Neutrophil (primary cell): ENCODE measurements around the gene TEN1.

Experiments used
- H3K27ac ChIP-seq: fragments of 200-600 bp; sonication (generic); 2 replicates; pipeline ENCODE4 v1.5.1; 2016; ENCODE audit warnings: mild to moderate bottlenecking, moderate library complexity
- H3K27me3 ChIP-seq: fragments of 200-600 bp; sonication (generic); 2 replicates; pipeline ENCODE4 v1.6.0; 2016; ENCODE audit warnings: mild to moderate bottlenecking
- H3K36me3 ChIP-seq: fragments of 200-600 bp; sonication (generic); 2 replicates; pipeline ENCODE4 v1.5.1; 2017
- H3K4me1 ChIP-seq, 2 experiments: fragments of 200-600 bp in 1 of 2; sonication (generic) in 1 of 2; 1 replicate in 1 of 2; 2 replicates in 1 of 2; pipeline versions ENCODE4 v1.5.1 to v1.6.1; 2013 to 2016; ENCODE audit warnings: low read depth in 1 of 2, low read length in 1 of 2, mild to moderate bottlenecking in 1 of 2, moderate library complexity in 1 of 2; ENCODE audit not compliant: control insufficient read depth in 1 of 2, insufficient read depth in 1 of 2
- H3K4me3 ChIP-seq, 2 experiments: fragments of 200-600 bp in 1 of 2; sonication (generic) in 1 of 2; 1 replicate in 1 of 2; 2 replicates in 1 of 2; pipeline ENCODE4 v1.5.1; 2013 to 2016; ENCODE audit warnings: low read depth in 1 of 2, low read length in 1 of 2, mild to moderate bottlenecking in 1 of 2, moderate library complexity in 1 of 2
- H3K9me3 ChIP-seq: fragments of 200-600 bp; sonication (generic); 2 replicates; pipeline ENCODE4 v1.5.1; 2016
- TF ChIP-seq, protein P1 (sequence below): fragments of 200-600 bp; sonication (generic); IDR thresholded peaks from 2 replicates; pipeline ENCODE4 v1.5.1; 2016; ENCODE audit warnings: antibody characterized with exemption

TEN1 gene

DNA sequence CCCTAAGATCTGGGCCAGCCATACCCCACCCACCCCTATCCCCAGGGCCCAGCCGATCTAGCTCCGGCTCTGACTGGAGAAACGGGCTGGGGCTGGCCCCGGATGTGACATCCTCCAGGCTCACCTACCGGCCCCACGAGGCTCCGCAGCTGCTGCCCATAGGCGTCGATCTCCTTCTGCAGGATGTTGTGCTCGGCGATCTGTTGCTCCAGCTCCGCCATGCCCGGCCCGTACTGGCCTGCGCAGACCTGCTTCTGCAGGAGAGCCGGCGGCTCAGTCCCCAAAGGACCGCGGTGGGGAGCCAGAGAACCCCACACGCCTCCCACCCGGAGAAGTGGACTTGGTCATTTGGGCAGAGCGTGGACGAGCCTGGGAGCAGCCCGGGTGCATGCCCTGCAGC is 43.2 kb downstream of the TEN1 start:
- H3K27ac ChIP-seq: no peak overlapping the region
- H3K4me3 ChIP-seq: no peak overlapping the region
- H3K27me3 ChIP-seq: peaks cover 8% of the 10 kb centered on the region
- no peaks in the 10 kb centered on the region for H3K9me3 ChIP-seq
- H3K4me1 ChIP-seq: no peaks in the 10 kb centered on the region
- TF ChIP-seq, protein P1, sequence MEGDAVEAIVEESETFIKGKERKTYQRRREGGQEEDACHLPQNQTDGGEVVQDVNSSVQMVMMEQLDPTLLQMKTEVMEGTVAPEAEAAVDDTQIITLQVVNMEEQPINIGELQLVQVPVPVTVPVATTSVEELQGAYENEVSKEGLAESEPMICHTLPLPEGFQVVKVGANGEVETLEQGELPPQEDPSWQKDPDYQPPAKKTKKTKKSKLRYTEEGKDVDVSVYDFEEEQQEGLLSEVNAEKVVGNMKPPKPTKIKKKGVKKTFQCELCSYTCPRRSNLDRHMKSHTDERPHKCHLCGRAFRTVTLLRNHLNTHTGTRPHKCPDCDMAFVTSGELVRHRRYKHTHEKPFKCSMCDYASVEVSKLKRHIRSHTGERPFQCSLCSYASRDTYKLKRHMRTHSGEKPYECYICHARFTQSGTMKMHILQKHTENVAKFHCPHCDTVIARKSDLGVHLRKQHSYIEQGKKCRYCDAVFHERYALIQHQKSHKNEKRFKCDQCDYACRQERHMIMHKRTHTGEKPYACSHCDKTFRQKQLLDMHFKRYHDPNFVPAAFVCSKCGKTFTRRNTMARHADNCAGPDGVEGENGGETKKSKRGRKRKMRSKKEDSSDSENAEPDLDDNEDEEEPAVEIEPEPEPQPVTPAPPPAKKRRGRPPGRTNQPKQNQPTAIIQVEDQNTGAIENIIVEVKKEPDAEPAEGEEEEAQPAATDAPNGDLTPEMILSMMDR: no peak
- no peaks in the 10 kb centered on the region for H3K36me3 ChIP-seq

DNA sequence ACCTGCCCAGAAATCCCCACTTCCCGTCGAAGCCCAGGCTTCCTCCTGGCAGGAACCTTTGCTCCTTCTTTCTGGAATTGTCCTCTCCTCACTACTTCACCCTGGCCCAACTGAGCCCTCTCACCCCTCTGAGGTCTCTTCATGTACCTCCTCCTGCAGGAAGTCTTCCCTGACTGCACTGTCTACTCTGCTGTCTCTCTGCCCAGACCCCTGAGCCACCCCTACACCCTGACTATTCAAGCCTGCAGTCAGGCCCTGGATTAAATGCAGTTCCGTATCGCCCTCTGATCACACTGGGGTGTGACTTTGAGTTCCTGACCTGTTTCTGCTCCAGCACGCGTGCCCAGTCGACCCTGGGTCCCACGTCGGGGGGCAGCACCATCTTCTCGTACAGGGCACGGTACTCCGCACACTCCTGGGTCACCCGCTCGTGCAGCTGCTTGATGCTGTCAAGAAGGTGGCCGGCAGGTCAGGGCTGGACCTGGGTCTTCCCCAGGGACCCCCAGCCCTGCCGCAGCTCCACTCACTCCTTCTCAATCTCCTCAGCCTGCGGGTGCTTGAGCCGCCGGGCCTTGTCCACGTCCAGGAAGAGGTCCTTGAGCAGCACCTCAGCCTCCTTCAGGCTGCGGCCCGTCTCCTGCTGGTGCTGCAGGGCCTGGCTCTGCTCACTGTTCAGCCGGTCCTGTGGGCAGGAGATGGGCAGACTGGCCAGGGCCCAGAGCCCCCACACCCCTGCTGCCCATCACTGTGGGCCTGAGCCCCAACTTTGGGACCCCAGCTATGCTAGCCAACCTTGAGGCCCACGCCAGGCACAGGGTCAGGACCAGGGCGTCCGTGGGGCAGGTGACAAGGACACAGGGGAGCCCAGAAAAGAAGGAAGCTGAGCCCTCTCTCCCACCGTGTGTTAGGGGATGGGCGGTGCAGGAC is 44.2 kb downstream of the TEN1 start:
- Histone ChIP-seq H3K4me1 (no peaks in the 10 kb centered on the region), H3K36me3 (no peaks in the 10 kb centered on the region), H3K27ac (no peak overlapping the region), H3K4me3 (no peak overlapping the region), H3K9me3 (no peaks in the 10 kb centered on the region), H3K27me3 (peaks cover 18% of the 10 kb centered on the region)
- TF ChIP-seq, protein P1: no peak

DNA sequence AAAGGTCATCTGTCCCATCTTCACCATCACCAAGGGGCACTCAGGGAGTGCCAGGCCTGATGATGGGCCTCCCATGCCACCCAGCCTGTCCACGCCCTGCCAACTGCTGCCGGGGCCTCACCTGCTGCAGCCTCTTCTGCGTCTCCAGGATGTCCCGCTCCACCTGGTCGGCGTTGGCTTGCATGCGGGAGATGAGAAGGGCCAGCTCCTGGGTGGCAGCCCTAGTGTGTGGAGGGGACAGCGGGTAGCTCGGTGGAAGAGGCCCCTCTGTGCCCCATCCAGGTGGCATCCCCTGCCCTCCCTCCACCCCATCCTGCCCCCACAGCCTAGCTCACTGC is 44.8 kb downstream of the TEN1 start:
- Histone ChIP-seq H3K4me1 (no peaks in the 10 kb centered on the region), H3K4me3 (no peak overlapping the region), H3K9me3 (no peaks in the 10 kb centered on the region), H3K27me3 (peaks cover 24% of the 10 kb centered on the region), H3K27ac (no peak overlapping the region), H3K36me3 (no peaks in the 10 kb centered on the region)
- TF ChIP-seq, protein P1: no peak

DNA sequence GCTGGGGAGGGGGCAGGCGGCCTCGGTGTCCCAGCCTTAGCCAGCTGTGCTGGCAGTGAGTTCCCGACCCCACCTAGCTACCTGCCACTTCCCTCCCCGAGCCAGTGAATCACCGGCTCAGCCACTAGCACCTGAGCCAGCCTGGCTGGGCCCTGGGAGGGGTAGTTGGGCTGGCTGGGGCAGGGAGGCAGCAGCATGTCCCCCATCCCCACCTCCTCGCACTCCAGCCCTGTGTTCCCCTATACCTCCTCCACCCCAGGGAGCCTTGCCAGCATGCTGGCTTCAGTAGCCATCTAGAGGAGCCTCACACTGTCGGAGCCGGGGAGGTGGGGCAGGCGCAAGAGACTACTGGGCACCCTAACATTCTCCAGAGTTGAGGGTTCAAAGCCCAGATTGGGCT is 45.3 kb downstream of the TEN1 start:
- TF ChIP-seq, protein P1: no peak

DNA sequence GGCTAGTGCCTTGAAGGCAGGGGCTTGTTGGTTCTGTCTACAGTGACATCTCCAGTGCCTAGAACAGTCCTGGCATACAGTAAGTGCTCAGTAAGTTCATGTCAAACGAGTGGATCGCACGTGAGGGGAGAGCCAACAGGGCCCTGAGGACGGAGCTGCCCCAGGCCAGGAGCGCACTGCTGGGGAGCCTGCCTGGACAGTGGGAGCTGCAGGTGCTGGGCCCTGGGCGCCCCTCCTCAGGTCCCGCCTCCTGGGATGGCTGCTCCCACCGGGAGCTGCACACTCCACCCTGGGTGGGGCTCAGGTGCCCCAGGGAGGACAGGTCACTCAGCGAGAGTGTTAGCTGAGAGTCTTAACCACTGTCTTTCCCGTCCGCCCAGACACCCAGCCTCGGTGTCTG is 46.3 kb downstream of the TEN1 start:
- H3K36me3 ChIP-seq: no peaks in the 10 kb centered on the region
- no peak overlapping the region for H3K4me3 ChIP-seq
- TF ChIP-seq, protein P1: no peak
- H3K27me3 ChIP-seq: peaks cover 38% of the 10 kb centered on the region
- no peak overlapping the region for H3K27ac ChIP-seq
- H3K4me1 ChIP-seq: no peaks in the 10 kb centered on the region
- H3K9me3 ChIP-seq: no peaks in the 10 kb centered on the region

More for the DNA sequence above, 45.3 kb downstream of the TEN1 start:
- Histone ChIP-seq H3K9me3 (no peaks in the 10 kb centered on the region), H3K4me3 (no peak overlapping the region), H3K36me3 (no peaks in the 10 kb centered on the region), H3K27me3 (peaks cover 29% of the 10 kb centered on the region), H3K27ac (no peak overlapping the region), H3K4me1 (no peaks in the 10 kb centered on the region)
